Keratinocyte (primary cell): Measurements from ENCODE around the gene DIP2B.

ENCODE experiments used
- CTCF ChIP-seq, 3 experiments: IDR thresholded peaks in 1 of 3; conservative IDR thresholded peaks in 1 of 3; optimal IDR thresholded peaks in 1 of 3; 2 replicates in 2 of 3; 3 replicates in 1 of 3; pipeline versions ENCODE3 to v1.5.1; 2011; ENCODE audit warnings: low read length in 3 of 3, mild to moderate bottlenecking in 3 of 3, moderate library complexity in 2 of 3, control low read depth in 1 of 3, inconsistent platforms in 1 of 3; ENCODE audit not compliant: insufficient read depth in 2 of 3; ENCODE audit errors: extremely low read depth in 1 of 3
- EZH2 ChIP-seq: IDR thresholded peaks from one replicate; pipeline ENCODE4 v1.6.1; 2012; ENCODE audit warnings: inconsistent platforms, mild to moderate bottlenecking, low read length, moderate library complexity

- TF ChIP-seq CTCF (optimal IDR thresholded peaks at IDR 0.05 in 1 of 3, IDR thresholded peaks at IDR 0.05 in 1 of 3, conservative IDR thresholded peaks at IDR 0.05 in 1 of 3; ENCODE audit: extremely low read depth in 1 of 3, insufficient read depth in 2 of 3, low read length in 3 of 3): no peak
- TF ChIP-seq EZH2: no peak
Observed at GRCh38 chr12:50598321-50598862, 93.6 kb downstream of the DIP2B start.
